Stomach (tissue), 4 donors: ENCODE measurements around the gene CARHSP1.
"Not testable (repeated sequence)": the region's sequence is repeated elsewhere in the genome, so short reads cannot be mapped to it uniquely, and the experiment has no call there.

ENCODE experiments used
- EP300 ChIP-seq: sonication (generic); formaldehyde crosslinking; IDR thresholded peaks from one replicate; pipeline ENCODE4 v1.6.1; 2017; ENCODE audit warnings: antibody characterized with exemption
- TF ChIP-seq, protein P1 (sequence below), 7 experiments: fragments of 450-650 bp in 4 of 7; fragments of 200-600 bp in 3 of 7; sonication (generic) in 3 of 7; IDR thresholded peaks; one replicate each; pipeline ENCODE4 v1.5.1; 2016 to 2019; ENCODE audit warnings: antibody characterized with exemption in 7 of 7, control low read depth in 2 of 7, mild to moderate bottlenecking in 1 of 7

DNA sequence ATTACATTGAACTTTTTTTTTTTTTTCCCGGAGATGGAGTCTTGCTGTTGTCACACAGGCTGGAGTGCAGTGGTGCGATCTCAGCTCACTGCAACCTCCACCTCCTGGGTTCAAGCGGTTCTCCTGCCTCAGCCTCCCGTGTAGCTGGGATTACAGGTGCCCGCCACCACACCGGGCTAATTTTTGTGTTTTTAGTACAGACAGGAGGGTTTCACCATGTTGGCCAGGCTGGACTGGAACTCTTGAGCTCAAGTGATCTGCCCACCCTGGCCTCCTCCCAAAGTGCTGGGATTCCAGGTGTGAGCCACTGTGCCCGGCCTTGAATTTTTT lies 5.0 kb upstream of the CARHSP1 start:
- TF ChIP-seq, protein P1, sequence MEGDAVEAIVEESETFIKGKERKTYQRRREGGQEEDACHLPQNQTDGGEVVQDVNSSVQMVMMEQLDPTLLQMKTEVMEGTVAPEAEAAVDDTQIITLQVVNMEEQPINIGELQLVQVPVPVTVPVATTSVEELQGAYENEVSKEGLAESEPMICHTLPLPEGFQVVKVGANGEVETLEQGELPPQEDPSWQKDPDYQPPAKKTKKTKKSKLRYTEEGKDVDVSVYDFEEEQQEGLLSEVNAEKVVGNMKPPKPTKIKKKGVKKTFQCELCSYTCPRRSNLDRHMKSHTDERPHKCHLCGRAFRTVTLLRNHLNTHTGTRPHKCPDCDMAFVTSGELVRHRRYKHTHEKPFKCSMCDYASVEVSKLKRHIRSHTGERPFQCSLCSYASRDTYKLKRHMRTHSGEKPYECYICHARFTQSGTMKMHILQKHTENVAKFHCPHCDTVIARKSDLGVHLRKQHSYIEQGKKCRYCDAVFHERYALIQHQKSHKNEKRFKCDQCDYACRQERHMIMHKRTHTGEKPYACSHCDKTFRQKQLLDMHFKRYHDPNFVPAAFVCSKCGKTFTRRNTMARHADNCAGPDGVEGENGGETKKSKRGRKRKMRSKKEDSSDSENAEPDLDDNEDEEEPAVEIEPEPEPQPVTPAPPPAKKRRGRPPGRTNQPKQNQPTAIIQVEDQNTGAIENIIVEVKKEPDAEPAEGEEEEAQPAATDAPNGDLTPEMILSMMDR (IDR thresholded peaks at IDR 0.05) = not testable (repeated sequence)
- TF ChIP-seq EP300 = not testable (repeated sequence)
